ENCODE data around the gene PDGFC. TPM values are rescaled to one million over a fixed set of nuclear protein-coding genes. Genes with fewer than 3 reads are reported as not detected.

The PDGFC gene
- total RNA-seq, 1 experiment from 2014 or later, result 9.8 TPM

GRCh38 chr4:156797206-156797605 lies 174.4 kb downstream of the PDGFC start:
- H3K9me2 ChIP-seq (ENCODE audit: insufficient read depth), result no peaks in the 10 kb centered on the region
- H4K20me1 ChIP-seq (ENCODE audit: insufficient read depth), result no peaks in the 10 kb centered on the region
- no peaks in the 10 kb centered on the region for H3K36me3 ChIP-seq (ENCODE audit: control insufficient read depth in 1 of 2, insufficient read depth in 2 of 2, low read length in 2 of 2)
- RAD21 ChIA-PET (ENCODE audit: low non-redundant PET in 1 of 2, low total read pairs in 2 of 2, uncharacterized antibody in 2 of 2, unreplicated experiment in 2 of 2), result no interaction called here
- ATAC-seq (no peak), DNase-seq (ENCODE audit: low read depth, low spot score) (no peak)
- CTCF ChIA-PET, result no interaction called here
- H3K4me1 ChIP-seq (ENCODE audit: control insufficient read depth in 1 of 2, insufficient read depth in 2 of 2, low read length in 2 of 2), result no peaks in the 10 kb centered on the region
- POLR2A ChIA-PET, result no interaction called here
- no peak overlapping the region for H3K4me3 ChIP-seq (replicated peaks in 1 of 2; ENCODE audit: low read depth in 1 of 2, low read length in 2 of 2)
- TF ChIP-seq RAD21 (IDR thresholded peaks at IDR 0.05; ENCODE audit: low read depth), result no peak
- no peak for TF ChIP-seq SRF (IDR thresholded peaks at IDR 0.05; ENCODE audit: low read depth)
- no peak for TF ChIP-seq YY1 (IDR thresholded peaks at IDR 0.05; ENCODE audit: extremely low read depth, insufficient replicate concordance, low read depth, low read length)
- no peak for TF ChIP-seq SP1 (IDR thresholded peaks at IDR 0.05; ENCODE audit: low read depth)
- no peak for TF ChIP-seq EZH2 (IDR thresholded peaks at IDR 0.05)
- H3K9ac ChIP-seq (ENCODE audit: low read length), result no peak overlapping the region
- H3K27ac ChIP-seq (ENCODE audit: low read depth, low read length), result no peak overlapping the region
- H3K9me3 ChIP-seq (ENCODE audit: control insufficient read depth in 1 of 2, insufficient read depth in 1 of 2, low read depth in 1 of 2, low read length in 2 of 2), result no peaks in the 10 kb centered on the region
- no peaks in the 10 kb centered on the region for H3K79me2 ChIP-seq (ENCODE audit: insufficient read depth, low read length)
- no TSS peak for BruUV-seq (replicated peaks)
- H3K4me2 ChIP-seq (ENCODE audit: low read length), result no peak overlapping the region
- no peaks in the 10 kb centered on the region for H3K27me3 ChIP-seq (ENCODE audit: insufficient read depth, low read length)
- H2AFZ ChIP-seq (ENCODE audit: low read depth, low read length, poor library complexity, severe bottlenecking), result no peak overlapping the region
- intact Hi-C loops (cut with micrococcal nuclease), result no loop called here

GRCh38 chr4:156795727-156796126 lies 175.9 kb downstream of the PDGFC start:
- intact Hi-C loops (cut with micrococcal nuclease), result no loop called here

More at GRCh38 chr4:156795727-156796126, 175.9 kb downstream of the PDGFC start:
- no peaks in the 10 kb centered on the region for H4K20me1 ChIP-seq (ENCODE audit: insufficient read depth)
- H3K4me1 ChIP-seq (ENCODE audit: control insufficient read depth in 1 of 2, insufficient read depth in 2 of 2, low read length in 2 of 2), result 0 out of 4 replicates have a peak, but pooled peaks cover 0 to 3% of the 10 kb centered on the region in 2 experiments
- no peak overlapping the region for H3K4me3 ChIP-seq (replicated peaks in 1 of 2; ENCODE audit: low read depth in 1 of 2, low read length in 2 of 2)
- ChIA-PET RAD21 (ENCODE audit: low non-redundant PET in 1 of 2, low total read pairs in 2 of 2, uncharacterized antibody in 2 of 2, unreplicated experiment in 2 of 2) (no interaction called here), POLR2A (no interaction called here), CTCF (no interaction called here)
- no peak overlapping the region for H3K9ac ChIP-seq (ENCODE audit: low read length)
- ATAC-seq (no peak), DNase-seq (ENCODE audit: low read depth, low spot score) (no peak)
- TF ChIP-seq REST (IDR thresholded peaks at IDR 0.05; ENCODE audit: low read depth), result no peak
- no peak for TF ChIP-seq SRF (IDR thresholded peaks at IDR 0.05; ENCODE audit: low read depth)
- TF ChIP-seq EZH2 (IDR thresholded peaks at IDR 0.05), result no peak
- no peak for TF ChIP-seq TCF7L2 (IDR thresholded peaks at IDR 0.05; ENCODE audit: borderline replicate concordance, extremely low read depth, insufficient read depth, insufficient read length)
- TF ChIP-seq ZFX (IDR thresholded peaks at IDR 0.05), result no peak
- TF ChIP-seq CBX3 (IDR thresholded peaks at IDR 0.05; ENCODE audit: low read depth), result no peak
- no peak for TF ChIP-seq ZBTB33 (IDR thresholded peaks at IDR 0.05; ENCODE audit: extremely low read depth, insufficient replicate concordance, low read length)
- no peak for TF ChIP-seq POLR2A (IDR thresholded peaks at IDR 0.05; ENCODE audit: borderline replicate concordance, extremely low read depth, insufficient read depth, insufficient read length)
- no peak for TF ChIP-seq JUND (IDR thresholded peaks at IDR 0.05)
- H3K27ac ChIP-seq (ENCODE audit: low read depth, low read length), result no peak overlapping the region
- no peaks in the 10 kb centered on the region for H3K27me3 ChIP-seq (ENCODE audit: insufficient read depth, low read length)
- no peak overlapping the region for H3K4me2 ChIP-seq (ENCODE audit: low read length)
- H3K79me2 ChIP-seq (ENCODE audit: insufficient read depth, low read length), result no peaks in the 10 kb centered on the region
- H2AFZ ChIP-seq (ENCODE audit: low read depth, low read length, poor library complexity, severe bottlenecking), result no peak overlapping the region
- BruUV-seq (replicated peaks), result no TSS peak
- H3K9me3 ChIP-seq (ENCODE audit: control insufficient read depth in 1 of 2, insufficient read depth in 1 of 2, low read depth in 1 of 2, low read length in 2 of 2), result no peaks in the 10 kb centered on the region
- no peaks in the 10 kb centered on the region for H3K9me2 ChIP-seq (ENCODE audit: insufficient read depth)
- H3K36me3 ChIP-seq (ENCODE audit: control insufficient read depth in 1 of 2, insufficient read depth in 2 of 2, low read length in 2 of 2), result no peaks in the 10 kb centered on the region
